ENCODE measurements around the gene NCKIPSD. TPM values are rescaled to one million over a fixed set of nuclear protein-coding genes. Genes with fewer than 3 reads are reported as not detected.

NCKIPSD gene
- total RNA-seq, 4 donors from 2014 or later, result 18.9 to 60.2 (median 39.9) TPM

DNA sequence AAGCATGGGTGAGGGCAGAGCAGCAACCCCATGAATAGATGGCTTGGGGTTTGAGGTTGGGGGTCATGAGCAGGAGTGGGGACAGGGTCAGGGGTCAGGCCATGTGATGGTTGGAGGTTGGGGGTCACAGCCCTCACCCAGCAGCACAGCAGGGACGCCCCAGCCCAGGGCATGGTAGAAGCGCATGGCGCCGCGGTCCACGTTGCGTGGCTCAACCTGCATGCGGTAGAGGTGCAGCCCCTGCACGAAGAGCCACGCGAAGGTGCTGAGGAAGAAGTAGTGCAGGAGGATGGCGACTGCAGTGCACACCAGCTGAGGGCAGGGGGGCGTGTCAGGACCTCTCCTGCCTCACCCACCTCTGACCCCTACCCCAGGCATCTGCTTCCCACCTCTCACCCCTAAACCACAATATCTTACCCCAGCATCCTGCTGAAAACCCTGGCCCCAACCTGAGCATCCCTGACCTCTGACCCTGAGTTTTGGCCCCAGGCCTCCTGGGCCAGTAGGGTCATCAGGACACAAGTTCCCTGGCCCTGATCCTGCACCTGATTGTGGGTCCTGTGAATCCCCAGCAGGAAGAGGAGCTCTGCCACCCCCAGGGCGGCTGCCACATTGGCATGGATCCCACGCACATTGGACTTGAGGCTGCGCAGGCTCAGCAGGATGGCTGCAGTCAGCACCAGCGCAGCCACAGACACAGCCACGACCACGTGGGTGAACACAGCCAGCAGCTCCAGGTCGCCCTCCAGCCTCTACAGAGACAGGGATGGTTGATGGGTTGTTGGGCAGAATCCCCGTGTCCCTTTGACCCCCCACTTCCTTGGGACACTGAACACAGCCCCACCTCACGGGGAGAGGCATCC, 40.6 kb downstream of the NCKIPSD start:
- ATAC-seq (ENCODE audit: low FRiP score) (no peak), DNase-seq (ENCODE audit: low spot score) (no peak)
- TF ChIP-seq, protein P1, sequence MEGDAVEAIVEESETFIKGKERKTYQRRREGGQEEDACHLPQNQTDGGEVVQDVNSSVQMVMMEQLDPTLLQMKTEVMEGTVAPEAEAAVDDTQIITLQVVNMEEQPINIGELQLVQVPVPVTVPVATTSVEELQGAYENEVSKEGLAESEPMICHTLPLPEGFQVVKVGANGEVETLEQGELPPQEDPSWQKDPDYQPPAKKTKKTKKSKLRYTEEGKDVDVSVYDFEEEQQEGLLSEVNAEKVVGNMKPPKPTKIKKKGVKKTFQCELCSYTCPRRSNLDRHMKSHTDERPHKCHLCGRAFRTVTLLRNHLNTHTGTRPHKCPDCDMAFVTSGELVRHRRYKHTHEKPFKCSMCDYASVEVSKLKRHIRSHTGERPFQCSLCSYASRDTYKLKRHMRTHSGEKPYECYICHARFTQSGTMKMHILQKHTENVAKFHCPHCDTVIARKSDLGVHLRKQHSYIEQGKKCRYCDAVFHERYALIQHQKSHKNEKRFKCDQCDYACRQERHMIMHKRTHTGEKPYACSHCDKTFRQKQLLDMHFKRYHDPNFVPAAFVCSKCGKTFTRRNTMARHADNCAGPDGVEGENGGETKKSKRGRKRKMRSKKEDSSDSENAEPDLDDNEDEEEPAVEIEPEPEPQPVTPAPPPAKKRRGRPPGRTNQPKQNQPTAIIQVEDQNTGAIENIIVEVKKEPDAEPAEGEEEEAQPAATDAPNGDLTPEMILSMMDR (IDR thresholded peaks at IDR 0.05), result no peak

DNA sequence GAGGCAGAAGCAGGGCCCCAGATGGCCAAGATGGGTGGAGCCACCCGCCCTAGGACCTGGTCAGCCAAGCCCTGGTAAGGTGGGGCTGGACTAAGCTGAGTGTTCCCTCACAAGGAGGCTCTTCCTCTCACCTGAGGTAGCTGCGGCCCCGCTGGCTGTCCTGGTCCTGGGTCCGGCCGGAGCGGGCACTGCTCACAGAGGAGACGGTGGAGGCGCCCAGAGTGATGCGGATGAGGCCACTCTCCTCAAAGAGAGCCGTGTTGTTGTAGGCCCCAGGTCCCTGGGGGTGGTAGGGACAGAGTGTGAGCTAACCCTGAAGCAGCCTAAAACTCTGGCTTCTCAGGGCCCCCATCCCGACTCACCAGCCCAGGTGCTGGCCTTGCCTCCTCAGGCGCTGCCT, 43.1 kb downstream of the NCKIPSD start:
- DNase-seq (ENCODE audit: low spot score), result no peak
- TF ChIP-seq, protein P1 (IDR thresholded peaks at IDR 0.05), result no peak
- no peak for ATAC-seq (ENCODE audit: low FRiP score)

DNA sequence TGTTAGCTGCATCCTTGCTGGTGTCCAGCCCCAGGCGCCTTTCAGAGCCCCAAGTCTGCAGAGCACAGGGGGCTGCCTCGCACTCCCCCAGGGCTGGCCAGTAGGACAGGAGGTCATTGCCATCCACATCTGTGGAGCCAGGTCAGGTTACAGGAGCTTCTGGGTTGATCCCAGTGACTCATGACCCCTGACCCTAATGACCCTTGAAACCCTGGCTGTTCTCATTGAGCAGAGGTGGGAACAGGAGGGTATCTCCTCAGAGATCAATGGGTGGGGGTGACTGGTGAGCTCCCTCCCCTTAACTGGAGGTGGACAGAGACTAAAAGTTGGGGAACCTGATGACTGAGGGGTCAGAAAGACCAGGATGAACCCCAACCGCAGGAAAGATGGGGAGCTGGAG, 44.3 kb downstream of the NCKIPSD start:
- TF ChIP-seq, protein P1 (IDR thresholded peaks at IDR 0.05), result no peak
- no peak for ATAC-seq (ENCODE audit: low FRiP score)
- DNase-seq (ENCODE audit: low spot score), result no peak

DNA sequence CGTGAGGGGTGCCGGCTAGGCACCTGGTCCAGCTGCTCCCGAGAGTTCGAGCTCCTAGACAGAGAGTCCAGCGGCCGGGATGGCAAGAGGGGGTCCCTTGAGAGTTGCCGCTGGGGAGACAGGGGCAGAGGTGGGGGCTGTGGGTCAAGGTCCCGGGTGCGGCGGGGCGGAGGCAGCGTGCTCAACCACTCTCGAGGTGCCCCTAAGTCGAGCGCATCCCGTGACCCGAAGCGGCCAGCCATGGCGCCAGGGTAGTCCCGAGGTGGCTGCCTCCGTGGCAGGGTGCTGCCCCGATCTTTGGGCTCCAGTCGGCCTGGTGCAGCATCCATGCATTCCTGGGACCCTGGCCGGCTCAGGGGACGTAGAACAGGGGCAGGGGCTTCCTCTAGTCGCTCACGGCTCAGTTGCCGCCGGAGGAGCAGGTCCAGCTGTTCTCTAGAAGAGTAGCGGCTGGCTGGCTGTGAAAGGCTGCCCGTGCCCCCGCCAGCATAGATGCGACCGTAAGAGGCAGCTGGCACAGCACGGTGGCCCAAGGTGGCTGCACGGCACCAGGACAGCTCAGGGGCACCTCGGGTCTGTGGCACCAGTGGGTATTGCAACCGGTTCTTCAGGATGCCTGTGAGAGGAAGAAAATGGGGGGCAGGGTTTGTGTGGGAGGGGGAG, 45.6 kb downstream of the NCKIPSD start:
- ATAC-seq (ENCODE audit: low FRiP score), result no peak
- TF ChIP-seq, protein P1 (IDR thresholded peaks at IDR 0.05), result no peak

DNA sequence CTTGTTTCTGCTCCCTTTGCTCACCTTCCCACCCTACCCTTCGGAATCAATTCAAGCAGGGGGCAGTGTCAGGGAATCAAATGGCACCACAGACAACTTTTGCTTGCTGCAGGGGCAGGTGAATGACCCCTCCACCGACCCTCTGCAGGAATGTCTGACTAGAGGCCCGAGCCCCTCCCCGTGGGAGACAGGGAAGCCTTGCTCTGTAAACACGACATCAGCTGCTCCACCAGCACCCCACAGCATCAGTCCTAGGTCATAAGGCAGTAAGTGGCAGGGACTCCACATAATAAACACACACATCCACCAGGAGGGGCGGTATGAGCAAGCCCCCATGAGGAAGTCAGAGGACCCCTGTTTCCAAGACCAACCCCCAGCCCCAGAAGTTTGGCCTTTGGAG, 48.4 kb downstream of the NCKIPSD start:
- DNase-seq (ENCODE audit: low spot score) (no peak), ATAC-seq (ENCODE audit: low FRiP score) (no peak)
- TF ChIP-seq, protein P1 (IDR thresholded peaks at IDR 0.05), result no peak

More for the DNA sequence above, 45.6 kb downstream of the NCKIPSD start:
- DNase-seq (ENCODE audit: low spot score), result no peak

DNA sequence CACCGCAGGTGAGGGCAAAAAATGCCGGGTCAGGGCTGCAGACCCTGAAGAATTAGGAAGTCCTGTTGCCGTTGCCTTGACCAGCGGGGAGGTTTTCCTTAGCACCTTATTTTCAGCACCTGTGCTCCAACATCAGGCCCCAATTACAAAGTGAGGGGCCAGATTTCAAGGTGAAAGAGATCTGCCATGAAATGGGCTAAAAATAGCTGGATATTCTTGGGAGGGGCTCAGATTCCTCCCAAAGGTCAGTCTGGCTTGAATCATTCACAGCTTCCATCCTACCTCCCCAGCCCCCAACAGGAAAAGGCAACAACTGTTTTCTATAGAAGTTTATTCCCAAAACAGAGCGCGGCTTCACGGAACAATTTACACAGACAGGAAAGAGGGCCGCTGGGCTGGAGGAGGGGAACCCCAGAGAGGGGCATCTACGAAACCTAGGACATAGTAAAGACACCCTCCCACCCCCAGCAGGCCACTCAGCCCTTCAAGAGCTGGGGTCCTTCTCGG, 49.5 kb downstream of the NCKIPSD start:
- ATAC-seq (ENCODE audit: low FRiP score), result no peak
- TF ChIP-seq, protein P1 (IDR thresholded peaks at IDR 0.05), result no peak
- DNase-seq (ENCODE audit: low spot score), result no peak

Measured in omental fat pad (tissue), 4 donors.